Measurements from ENCODE around the gene FUT6.

- TF ChIP-seq CTCF (IDR thresholded peaks at IDR 0.05) = no peak
- TF ChIP-seq POLR2A (IDR thresholded peaks at IDR 0.05) = no peak
- no peak for TF ChIP-seq POLR2AphosphoS5 (IDR thresholded peaks at IDR 0.05)
Measured at GRCh38 chr19:5877882-5878281, 38.4 kb upstream of the FUT6 start.
